Stimulated activated CD4-positive, alpha-beta T cell treated with anti-CD3 and anti-CD28 coated beads, Interleukin-1b, Interleukin-23, amount 100 ng/mL, for 4 hours (primary cell): Measurements from ENCODE around the gene FMO3.

ENCODE experiments used
- DNase-seq, 2 donors: peaks; one replicate each; pipeline ENCODE4 v3.0.0-alpha.2; 2020; ENCODE audit warnings: low read depth in 2 of 2

Gene FMO3

GRCh38 chr1:171090604-171091003, at the start of gene FMO3:
Gene FMO3, plus strand, starts transcription at chr1:171090905. Its CDS starts 1,754 bp downstream, at chr1:171092659.
- no peak for DNase-seq

GRCh38 chr1:171048014-171048413, 42.7 kb upstream of the FMO3 start:
- DNase-seq, result no peak

GRCh38 chr1:171052977-171053376, 37.7 kb upstream of the FMO3 start:
- no peak for DNase-seq

GRCh38 chr1:171055966-171056643, 34.6 kb upstream of the FMO3 start:
- no peak for DNase-seq

- DNase-seq, result no peak
Observed at GRCh38 chr1:171061425-171062143, 29.1 kb upstream of the FMO3 start.

- no peak for DNase-seq
Observed at GRCh38 chr1:171062902-171063301, 27.8 kb upstream of the FMO3 start.

GRCh38 chr1:171075041-171075440, 15.7 kb upstream of the FMO3 start:
- no peak for DNase-seq

- DNase-seq, result no peak
Observed at GRCh38 chr1:171081314-171081753, 9.4 kb upstream of the FMO3 start.

GRCh38 chr1:171081763-171082201, 8.9 kb upstream of the FMO3 start:
- no peak for DNase-seq

- no peak for DNase-seq
Observed at GRCh38 chr1:171082606-171083005, 8.1 kb upstream of the FMO3 start.

- no peak for DNase-seq
Observed at GRCh38 chr1:171083222-171083621, 7.5 kb upstream of the FMO3 start.

- DNase-seq, result no peak
Observed at GRCh38 chr1:171084091-171084490, 6.6 kb upstream of the FMO3 start.

GRCh38 chr1:171084870-171085269, 5.8 kb upstream of the FMO3 start:
- DNase-seq, result no peak

- DNase-seq, result no peak
Observed at GRCh38 chr1:171087896-171088295, 2.8 kb upstream of the FMO3 start.

- DNase-seq, result no peak
Observed at GRCh38 chr1:171103862-171104261, 13.2 kb downstream of the FMO3 start.

GRCh38 chr1:171107262-171107940, 16.7 kb downstream of the FMO3 start:
- DNase-seq, result no peak

- no peak for DNase-seq
Observed at GRCh38 chr1:171107969-171108368, 17.3 kb downstream of the FMO3 start.

- DNase-seq, result no peak
Observed at GRCh38 chr1:171109966-171110365, 19.3 kb downstream of the FMO3 start.

GRCh38 chr1:171110621-171111326, 20.1 kb downstream of the FMO3 start:
- DNase-seq, result no peak

- DNase-seq, result no peak
Observed at GRCh38 chr1:171112119-171112518, 21.4 kb downstream of the FMO3 start.

- DNase-seq, result no peak
Observed at GRCh38 chr1:171113382-171113781, 22.7 kb downstream of the FMO3 start.

GRCh38 chr1:171115280-171115897, 24.7 kb downstream of the FMO3 start:
- DNase-seq, result no peak
